SK-N-MC (cell line): ENCODE results near the gene PCDHGA10.
"Not testable (repeated sequence)": the region's sequence is repeated elsewhere in the genome, so short reads cannot be mapped to it uniquely, and the experiment has no call there.

Source experiments
- DNase-seq: peaks from one replicate; pipeline ENCODE4 v3.0.0-alpha.2; 2011; ENCODE audit warnings: low read depth, low spot score
- H3K27ac ChIP-seq: fragments of 200-600 bp; sonication (generic); 2 replicates; pipeline ENCODE4 v1.5.1; 2016; ENCODE audit warnings: mixed run types
- H3K36me3 ChIP-seq: fragments of 200-600 bp; sonication (generic); 2 replicates; pipeline ENCODE4 v1.6.1; 2017; ENCODE audit warnings: antibody characterized with exemption, low read length, mixed read lengths; ENCODE audit not compliant: insufficient read depth
- H3K4me3 ChIP-seq: fragments of 200-600 bp; sonication (generic); 2 replicates; pipeline ENCODE4 v1.5.1; 2016
- H3K9ac ChIP-seq: fragments of 200-600 bp; sonication (generic); 2 replicates; pipeline ENCODE4 v1.8.0; 2017; ENCODE audit warnings: mixed run types, mixed read lengths; ENCODE audit not compliant: insufficient read length
- H3K9me3 ChIP-seq: fragments of 200-600 bp; sonication (generic); 2 replicates; pipeline ENCODE4 v1.6.1; 2017; ENCODE audit warnings: low read depth, mild to moderate bottlenecking, antibody characterized with exemption, low read length, moderate library complexity, mixed read lengths
- EZH2 ChIP-seq: fragments of 200-600 bp; sonication (generic); IDR thresholded peaks from one replicate; pipeline ENCODE4 v1.6.1; 2017; ENCODE audit warnings: antibody characterized with exemption
- FOXP2 ChIP-seq: optimal IDR thresholded peaks from 2 replicates; pipeline ENCODE3; 2011; ENCODE audit warnings: mild to moderate bottlenecking, moderate library complexity; ENCODE audit not compliant: insufficient read depth; ENCODE audit errors: extremely low read length, control extremely low read depth
- POLR2AphosphoS5 ChIP-seq: IDR thresholded peaks from 2 replicates; pipeline ENCODE4 v1.6.1; 2012; ENCODE audit warnings: mild to moderate bottlenecking, low read depth, low read length, borderline replicate concordance

PCDHGA10 gene

GRCh38 chr5:141389153-141390042 lies 23.4 kb upstream of the PCDHGA10 start:
- no peak for DNase-seq
- Histone ChIP-seq H3K9ac (no peak overlapping the region), H3K9me3 (no peaks in the 10 kb centered on the region), H3K27ac (no peak overlapping the region), H3K36me3 (no peaks in the 10 kb centered on the region), H3K4me3 (no peak overlapping the region)
- no peak for TF ChIP-seq FOXP2
- TF ChIP-seq POLR2AphosphoS5: no peak
- TF ChIP-seq EZH2: no peak

DNA sequence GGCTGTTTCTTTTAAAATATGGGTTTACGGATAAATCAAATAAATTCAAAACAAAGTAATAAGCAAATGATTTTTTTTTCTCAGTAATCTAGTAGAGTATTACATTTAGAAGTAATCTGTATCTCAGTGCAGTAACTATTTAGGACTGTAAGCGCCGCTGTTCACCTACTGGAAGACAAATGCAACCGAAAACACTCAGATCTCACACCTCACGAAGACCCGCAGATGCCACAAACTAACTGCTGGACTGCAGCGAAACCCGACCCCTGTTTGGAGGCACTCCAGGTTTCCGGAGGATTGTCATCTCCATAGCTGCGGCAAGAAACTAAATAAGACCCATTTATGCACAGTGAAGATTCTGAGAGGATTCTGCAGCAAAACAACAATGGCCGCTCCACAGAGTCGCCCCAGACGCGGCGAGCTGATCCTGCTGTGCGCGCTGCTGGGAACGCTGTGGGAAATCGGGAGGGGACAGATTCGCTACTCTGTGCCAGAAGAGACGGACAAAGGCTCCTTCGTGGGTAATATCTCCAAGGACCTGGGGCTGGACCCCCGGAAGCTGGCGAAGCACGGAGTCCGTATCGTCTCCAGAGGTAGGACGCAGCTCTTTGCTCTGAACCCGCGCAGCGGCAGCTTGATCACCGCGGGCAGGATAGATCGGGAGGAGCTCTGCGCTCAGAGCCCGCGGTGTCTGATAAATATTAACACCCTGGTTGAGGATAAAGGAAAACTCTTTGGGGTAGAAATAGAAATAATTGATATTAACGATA lies 20.2 kb upstream of the PCDHGA10 start, which contains the start of gene PCDHGA8:
TSS of gene PCDHGA8 (plus strand) at position 205 of the 770 bp plus-strand sequence. CDS start at position 386, 181 bp downstream.
- no peaks in the 10 kb centered on the region for H3K9me3 ChIP-seq
- no peak within 1 kb of the TSS for H3K4me3 ChIP-seq
- H3K36me3 ChIP-seq: no peaks in the 10 kb centered on the region
- H3K27ac ChIP-seq: no peak within 1 kb of the TSS
- no peak for DNase-seq
- TF ChIP-seq EZH2: no peak
- no peak for TF ChIP-seq FOXP2
- TF ChIP-seq POLR2AphosphoS5: no peak
- H3K9ac ChIP-seq: no peak within 1 kb of the TSS

GRCh38 chr5:141393267-141393666 lies 19.5 kb upstream of the PCDHGA10 start:
- no peaks in the 10 kb centered on the region for H3K36me3 ChIP-seq
- H3K4me3 ChIP-seq: no peak overlapping the region
- no peak overlapping the region for H3K27ac ChIP-seq
- no peaks in the 10 kb centered on the region for H3K9me3 ChIP-seq
- no peak for DNase-seq
- TF ChIP-seq POLR2AphosphoS5 (no peak), EZH2 (no peak), FOXP2 (no peak)
- no peak overlapping the region for H3K9ac ChIP-seq

GRCh38 chr5:141394401-141395187 lies 18.2 kb upstream of the PCDHGA10 start:
- H3K36me3 ChIP-seq, H3K9me3 ChIP-seq, H3K27ac ChIP-seq, H3K9ac ChIP-seq, H3K4me3 ChIP-seq, DNase-seq: not testable (repeated sequence)

DNA sequence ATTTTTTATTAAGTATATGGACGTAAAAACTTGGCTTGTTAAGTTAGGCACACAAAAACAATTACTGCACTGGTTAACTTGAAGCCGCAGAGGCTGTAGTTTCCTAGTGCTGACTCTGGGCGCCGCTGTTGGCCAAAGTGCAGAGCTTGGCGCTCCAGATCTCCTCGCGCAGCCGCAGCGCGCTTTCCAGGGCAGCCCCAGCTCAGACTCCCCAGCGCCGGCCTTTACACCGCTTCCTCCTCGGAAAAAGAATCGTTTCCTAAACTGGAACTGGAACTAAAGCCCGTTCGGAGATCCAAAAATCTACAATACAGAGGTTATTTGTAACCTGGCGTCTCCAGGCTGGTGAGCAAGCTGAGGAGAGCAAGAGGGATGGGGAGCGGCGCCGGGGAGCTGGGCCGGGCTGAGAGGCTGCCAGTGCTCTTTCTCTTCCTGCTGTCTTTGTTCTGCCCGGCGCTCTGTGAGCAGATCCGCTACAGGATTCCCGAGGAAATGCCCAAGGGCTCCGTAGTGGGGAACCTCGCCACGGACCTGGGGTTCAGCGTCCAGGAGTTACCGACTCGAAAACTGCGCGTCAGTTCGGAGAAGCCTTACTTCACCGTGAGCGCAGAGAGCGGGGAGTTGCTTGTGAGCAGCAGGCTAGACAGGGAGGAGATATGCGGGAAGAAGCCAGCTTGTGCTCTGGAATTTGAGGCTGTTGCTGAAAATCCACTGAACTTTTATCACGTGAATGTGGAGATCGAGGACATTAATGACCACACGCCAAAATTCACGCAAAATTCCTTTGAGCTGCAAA lies 14.8 kb upstream of the PCDHGA10 start, which contains the start of gene PCDHGB5:
TSS of gene PCDHGB5 (plus strand) at position 192 of the 796 bp plus-strand sequence. CDS start at position 373, 181 bp downstream.
- not testable (repeated sequence) for H3K9ac ChIP-seq, H3K36me3 ChIP-seq, DNase-seq, H3K9me3 ChIP-seq, H3K27ac ChIP-seq, H3K4me3 ChIP-seq

DNA sequence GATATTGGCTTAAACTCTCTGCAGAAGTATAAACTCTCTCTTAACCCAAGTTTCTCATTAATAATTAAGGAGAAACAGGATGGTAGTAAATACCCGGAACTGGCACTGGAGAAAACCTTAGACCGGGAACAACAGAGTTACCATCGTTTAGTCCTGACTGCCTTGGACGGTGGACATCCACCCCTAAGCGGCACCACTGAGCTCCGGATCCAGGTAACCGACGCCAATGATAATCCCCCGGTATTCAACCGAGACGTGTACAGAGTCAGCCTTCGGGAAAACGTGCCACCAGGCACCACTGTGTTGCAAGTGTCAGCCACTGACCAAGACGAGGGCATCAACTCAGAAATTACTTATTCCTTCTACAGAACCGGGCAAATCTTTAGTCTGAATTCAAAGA lies 14.2 kb upstream of the PCDHGA10 start:
- TF ChIP-seq FOXP2 (no peak), POLR2AphosphoS5 (no peak), EZH2 (no peak)
- no peak overlapping the region for H3K27ac ChIP-seq
- H3K36me3 ChIP-seq: no peaks in the 10 kb centered on the region
- DNase-seq: no peak
- no peak overlapping the region for H3K4me3 ChIP-seq
- H3K9ac ChIP-seq: no peak overlapping the region
- no peaks in the 10 kb centered on the region for H3K9me3 ChIP-seq

DNA sequence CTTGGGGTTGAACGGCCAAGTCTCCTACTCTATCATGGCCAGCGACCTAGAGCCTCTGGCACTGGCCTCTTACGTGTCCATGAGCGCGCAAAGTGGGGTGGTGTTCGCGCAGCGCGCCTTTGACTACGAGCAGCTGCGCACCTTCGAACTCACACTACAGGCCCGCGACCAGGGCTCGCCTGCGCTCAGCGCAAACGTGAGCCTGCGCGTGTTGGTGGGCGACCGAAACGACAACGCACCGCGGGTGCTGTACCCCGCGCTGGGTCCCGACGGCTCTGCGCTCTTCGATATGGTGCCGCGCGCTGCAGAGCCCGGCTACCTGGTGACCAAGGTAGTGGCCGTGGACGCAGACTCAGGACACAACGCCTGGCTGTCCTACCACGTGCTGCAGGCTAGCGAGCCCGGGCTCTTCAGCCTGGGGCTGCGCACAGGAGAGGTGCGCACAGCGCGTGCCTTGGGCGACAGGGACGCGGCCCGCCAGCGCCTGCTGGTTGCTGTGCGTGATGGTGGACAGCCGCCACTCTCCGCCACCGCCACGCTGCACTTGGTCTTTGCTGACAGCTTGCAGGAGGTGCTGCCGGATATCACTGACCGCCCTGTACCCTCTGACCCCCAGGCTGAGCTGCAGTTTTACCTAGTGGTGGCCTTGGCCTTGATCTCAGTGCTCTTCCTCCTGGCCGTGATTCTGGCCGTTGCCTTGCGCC lies 13.1 kb upstream of the PCDHGA10 start:
- H3K9me3 ChIP-seq: no peaks in the 10 kb centered on the region
- no peak overlapping the region for H3K4me3 ChIP-seq
- H3K36me3 ChIP-seq: no peaks in the 10 kb centered on the region
- no peak overlapping the region for H3K27ac ChIP-seq
- no peak for TF ChIP-seq POLR2AphosphoS5
- no peak for TF ChIP-seq EZH2
- TF ChIP-seq FOXP2: no peak
- DNase-seq: no peak
- H3K9ac ChIP-seq: no peak overlapping the region
